Duodenal mucosa (tissue), 2 donors: ENCODE measurements around the gene SLC25A21.
A peak's percentile ranks its signal among the peaks of the same experiment; 100 is the strongest.
"Not testable (repeated sequence)": the region's sequence is repeated elsewhere in the genome, so short reads cannot be mapped to it uniquely, and the experiment has no call there.

ENCODE experiments used
- H3K27ac ChIP-seq: one replicate; pipeline ENCODE4 v1.7.0; 2013; ENCODE audit warnings: low read depth, low read length
- H3K27me3 ChIP-seq, 2 donors: one replicate each; pipeline ENCODE4 v1.7.0; 2013; ENCODE audit warnings: low read length in 2 of 2, control low read depth in 1 of 2; ENCODE audit not compliant: insufficient read depth in 2 of 2, control insufficient read depth in 1 of 2
- H3K36me3 ChIP-seq, 2 donors: one replicate each; pipeline ENCODE4 v1.7.0; 2013; ENCODE audit warnings: low read length in 2 of 2, control low read depth in 1 of 2; ENCODE audit not compliant: insufficient read depth in 2 of 2, control insufficient read depth in 1 of 2
- H3K4me1 ChIP-seq, 2 donors: one replicate each; pipeline ENCODE4 v1.7.0; 2013; ENCODE audit warnings: low read length in 2 of 2, control low read depth in 1 of 2; ENCODE audit not compliant: insufficient read depth in 2 of 2, control insufficient read depth in 1 of 2
- H3K4me3 ChIP-seq, 2 donors: one replicate each; pipeline ENCODE4 v1.7.0; 2013; ENCODE audit warnings: low read length in 2 of 2, low read depth in 1 of 2
- H3K9ac ChIP-seq, 2 donors: one replicate each; pipeline ENCODE4 v1.7.0; 2013; ENCODE audit warnings: low read length in 2 of 2, low read depth in 1 of 2
- H3K9me3 ChIP-seq, 2 donors: one replicate each; pipeline ENCODE4 v1.7.0; 2013; ENCODE audit warnings: low read length in 2 of 2, control low read depth in 1 of 2; ENCODE audit not compliant: control insufficient read depth in 1 of 2

SLC25A21 gene

GRCh38 chr14:37172024-37172869, at the start of gene SLC25A21:
SLC25A21 (minus strand) TSS chr14:37172606.
- Histone ChIP-seq H3K9ac (peak within 1 kb of the TSS; percentile 65 to 96), H3K36me3 (no peaks in the 10 kb centered on the region), H3K4me1 (peaks cover 7 to 21% of the 10 kb centered on the region in 2 donors), H3K9me3 (no peaks in the 10 kb centered on the region), H3K27ac (peak within 1 kb of the TSS; percentile 65), H3K27me3 (no peaks in the 10 kb centered on the region), H3K4me3 (peak within 1 kb of the TSS; percentile 71 to 80)

- H3K27ac ChIP-seq: no peak overlapping the region
- no peak overlapping the region for H3K9ac ChIP-seq
- peaks cover 2 to 14% of the 10 kb centered on the region in 2 donors for H3K9me3 ChIP-seq
- H3K36me3 ChIP-seq: no peaks in the 10 kb centered on the region
- H3K4me1 ChIP-seq: no peaks in the 10 kb centered on the region
- no peak overlapping the region for H3K4me3 ChIP-seq
- H3K27me3 ChIP-seq: no peaks in the 10 kb centered on the region
Observed at GRCh38 chr14:37221073-37221472, 48.7 kb upstream of the SLC25A21 start.

GRCh38 chr14:37215345-37215744, 42.9 kb upstream of the SLC25A21 start:
- Histone ChIP-seq H3K27me3 (no peaks in the 10 kb centered on the region), H3K27ac (no peak overlapping the region), H3K36me3 (no peaks in the 10 kb centered on the region), H3K9ac (no peak overlapping the region), H3K9me3 (no peaks in the 10 kb centered on the region), H3K4me1 (no peaks in the 10 kb centered on the region), H3K4me3 (no peak overlapping the region)

- Histone ChIP-seq H3K27me3 (no peaks in the 10 kb centered on the region), H3K4me3 (no peak overlapping the region), H3K9me3 (no peaks in the 10 kb centered on the region), H3K9ac (no peak overlapping the region), H3K4me1 (no peaks in the 10 kb centered on the region), H3K36me3 (no peaks in the 10 kb centered on the region), H3K27ac (no peak overlapping the region)
Observed at GRCh38 chr14:37213016-37213415, 40.6 kb upstream of the SLC25A21 start.

- Histone ChIP-seq H3K27ac (no peak overlapping the region), H3K4me1 (no peaks in the 10 kb centered on the region), H3K9me3 (peaks cover 10 to 14% of the 10 kb centered on the region in 2 donors), H3K27me3 (no peaks in the 10 kb centered on the region), H3K4me3 (no peak overlapping the region), H3K36me3 (no peaks in the 10 kb centered on the region), H3K9ac (no peak overlapping the region)
Observed at GRCh38 chr14:37210448-37210847, 38.0 kb upstream of the SLC25A21 start.

GRCh38 chr14:37209617-37210016, 37.2 kb upstream of the SLC25A21 start:
- H3K9me3 ChIP-seq: peaks cover 10 to 14% of the 10 kb centered on the region in 2 donors
- not testable (repeated sequence) for H3K27ac ChIP-seq

GRCh38 chr14:37205623-37206605, 33.5 kb upstream of the SLC25A21 start:
- not testable (repeated sequence) for H3K27me3 ChIP-seq, H3K36me3 ChIP-seq, H3K4me1 ChIP-seq, H3K27ac ChIP-seq, H3K9ac ChIP-seq, H3K4me3 ChIP-seq
- peaks cover 10 to 14% of the 10 kb centered on the region in 2 donors for H3K9me3 ChIP-seq

More at GRCh38 chr14:37209617-37210016, 37.2 kb upstream of the SLC25A21 start:
- not testable (repeated sequence) for H3K9ac ChIP-seq, H3K36me3 ChIP-seq, H3K4me3 ChIP-seq, H3K27me3 ChIP-seq, H3K4me1 ChIP-seq

GRCh38 chr14:37203423-37203822, 31.0 kb upstream of the SLC25A21 start:
- Histone ChIP-seq H3K4me1 (no peaks in the 10 kb centered on the region), H3K27me3 (no peaks in the 10 kb centered on the region), H3K4me3 (no peak overlapping the region), H3K9ac (no peak overlapping the region), H3K36me3 (no peaks in the 10 kb centered on the region), H3K9me3 (peaks cover 10 to 14% of the 10 kb centered on the region in 2 donors), H3K27ac (no peak overlapping the region)

- Histone ChIP-seq H3K9ac (no peak overlapping the region), H3K36me3 (no peaks in the 10 kb centered on the region), H3K4me1 (no peaks in the 10 kb centered on the region), H3K4me3 (no peak overlapping the region), H3K9me3 (peaks cover 10 to 14% of the 10 kb centered on the region in 2 donors), H3K27me3 (no peaks in the 10 kb centered on the region), H3K27ac (no peak overlapping the region)
Observed at GRCh38 chr14:37202812-37203211, 30.4 kb upstream of the SLC25A21 start.

- Histone ChIP-seq H3K36me3 (no peaks in the 10 kb centered on the region), H3K4me1 (no peaks in the 10 kb centered on the region), H3K9me3 (peaks cover 10 to 14% of the 10 kb centered on the region in 2 donors), H3K9ac (no peak overlapping the region), H3K27me3 (no peaks in the 10 kb centered on the region), H3K4me3 (no peak overlapping the region), H3K27ac (no peak overlapping the region)
Observed at GRCh38 chr14:37202265-37202664, 29.9 kb upstream of the SLC25A21 start.
